ENCODE measurements around the gene LNPEP.
"Not testable (repeated sequence)": the region's sequence is repeated elsewhere in the genome, so short reads cannot be mapped to it uniquely, and the experiment has no call there.

Gene LNPEP

DNA sequence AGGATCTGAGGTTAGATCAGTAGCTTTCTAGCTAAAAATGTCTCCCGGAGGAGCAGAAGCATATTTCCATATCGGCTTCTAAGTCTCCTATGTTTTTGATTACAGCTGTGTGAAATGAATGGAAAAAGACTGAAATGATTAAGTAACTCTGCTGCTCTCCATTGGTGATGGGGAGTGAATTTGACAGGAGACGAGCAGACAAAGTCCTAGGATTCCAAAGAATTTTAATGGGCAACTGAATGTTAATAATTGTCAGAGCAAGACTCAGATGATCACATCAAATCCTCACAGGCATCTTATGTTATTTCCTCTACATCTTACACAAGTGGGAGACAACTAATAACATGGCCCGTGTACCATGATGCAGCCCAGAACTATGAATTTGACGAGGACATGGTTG is 139.8 kb downstream of the LNPEP start:
- DNase-seq (ENCODE audit: low read depth, low spot score) = no peak
- H3K4me3 ChIP-seq (ENCODE audit: low read length) = no peak overlapping the region

- no peak for DNase-seq (ENCODE audit: low read depth, low spot score)
- no peak overlapping the region for H3K4me3 ChIP-seq (ENCODE audit: low read length)
These were observed 140.2 kb downstream of the LNPEP start for GRCh38 chr5:97076098-97076497.

DNA sequence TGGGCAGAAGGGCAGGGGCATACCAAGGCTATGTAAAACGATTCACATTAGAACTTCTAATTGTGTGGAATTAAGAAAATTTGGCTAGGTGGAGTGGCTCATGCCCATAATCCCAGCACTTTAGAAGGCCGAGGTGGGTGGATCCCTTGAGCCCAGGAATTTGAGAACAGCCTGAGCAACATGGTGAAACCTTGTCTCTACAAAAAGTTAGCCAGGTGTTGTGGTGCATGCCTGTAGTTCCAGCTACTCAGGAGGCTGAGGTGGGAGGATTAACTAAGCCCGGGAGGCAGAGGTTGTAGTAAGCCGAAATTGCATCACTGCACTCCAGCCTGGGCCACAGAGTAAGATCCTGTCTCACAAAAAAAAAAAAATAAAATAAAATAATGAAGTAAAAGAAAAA is 141.4 kb downstream of the LNPEP start:
- no peak overlapping the region for H3K4me3 ChIP-seq (ENCODE audit: low read length)
- DNase-seq (ENCODE audit: low read depth, low spot score) = no peak

DNA sequence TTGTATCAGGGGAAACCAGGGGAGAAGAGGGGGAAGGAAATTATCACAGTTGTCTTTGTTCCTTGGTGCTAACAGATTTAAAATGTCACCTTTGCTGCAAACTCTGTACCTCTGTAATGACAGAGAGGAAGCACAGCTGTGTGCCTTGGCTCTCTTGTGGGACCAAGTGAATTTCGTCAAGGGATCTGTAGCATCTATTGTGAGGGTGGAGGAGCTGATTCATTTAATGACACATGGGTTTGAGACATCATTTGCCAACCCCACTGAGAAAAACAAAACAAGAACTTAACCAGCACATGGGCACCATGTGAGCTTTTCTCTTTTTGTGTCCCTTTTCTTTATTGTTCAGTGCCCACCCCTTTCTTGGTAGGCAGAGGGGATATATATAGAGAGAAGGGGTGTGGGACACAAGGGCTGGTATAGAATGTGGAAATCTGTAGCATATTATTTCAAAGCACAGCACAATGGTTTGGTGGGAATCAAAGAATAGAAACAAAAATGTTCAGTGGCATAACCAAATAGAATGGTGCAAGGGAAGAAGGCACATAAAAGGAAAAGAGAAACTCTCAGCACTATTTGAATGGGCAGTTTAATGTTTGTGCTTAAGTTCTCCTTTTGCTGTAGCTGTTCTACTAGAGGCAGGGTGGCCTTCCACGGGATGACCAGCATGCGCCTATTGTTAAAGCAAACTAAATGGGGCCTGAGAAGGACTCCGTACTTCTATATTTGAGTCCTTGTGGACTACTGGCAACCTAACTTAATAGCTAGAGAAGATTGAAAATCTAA is 143.3 kb downstream of the LNPEP start:
- no peak overlapping the region for H3K4me3 ChIP-seq (ENCODE audit: low read length)
- no peak for DNase-seq (ENCODE audit: low read depth, low spot score)

DNA sequence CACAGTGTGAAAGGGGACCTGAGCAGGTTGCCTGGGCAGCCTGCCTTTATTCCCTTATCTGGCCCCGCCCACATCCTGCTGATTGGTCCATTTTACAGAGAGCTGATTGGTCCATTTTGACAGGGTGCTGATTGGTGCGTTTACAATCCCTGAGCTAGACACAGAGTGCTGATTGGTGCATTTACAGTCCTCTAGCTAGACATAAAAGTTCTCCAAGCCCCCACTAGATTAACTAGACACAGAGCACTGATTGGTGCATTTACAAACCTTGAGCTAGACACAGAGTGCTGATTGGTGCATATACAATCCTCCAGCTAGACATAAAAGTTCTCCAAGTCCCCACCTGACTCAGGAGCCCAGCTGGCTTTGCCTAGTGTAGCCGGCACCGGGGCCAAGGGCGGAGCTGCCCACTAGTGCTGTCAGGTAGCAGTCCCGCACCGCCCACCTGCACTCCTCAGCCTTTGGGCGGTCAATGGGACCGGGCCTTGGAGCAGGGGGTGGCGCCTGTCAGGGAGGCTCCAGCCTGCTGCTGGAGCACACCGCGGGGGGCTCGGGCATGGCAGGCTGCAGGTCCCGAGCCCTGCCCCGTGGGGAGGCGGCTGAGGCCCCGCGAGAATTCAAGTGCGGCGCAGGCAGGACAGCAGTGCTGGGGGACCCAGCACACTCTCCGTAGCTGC is 149.0 kb downstream of the LNPEP start:
- not testable (repeated sequence) for DNase-seq (ENCODE audit: low read depth, low spot score); H3K4me3 ChIP-seq (ENCODE audit: low read length)

GRCh38 chr5:97085459-97086181 is 149.7 kb downstream of the LNPEP start:
- no peak overlapping the region for H3K4me3 ChIP-seq (ENCODE audit: low read length)
- DNase-seq (ENCODE audit: low read depth, low spot score) = no peak
